Hepatocyte (in vitro differentiated cells): Measurements from ENCODE around the gene IL2RA.

Experiments
- EZH2 ChIP-seq: fragments of 200-600 bp; sonication (generic); IDR thresholded peaks from 2 replicates; pipeline ENCODE4 v1.6.1; 2016; ENCODE audit warnings: antibody characterized with exemption, mild to moderate bottlenecking, borderline replicate concordance
- TF ChIP-seq, protein P1 (sequence below): fragments of 200-600 bp; sonication (generic); IDR thresholded peaks from 2 replicates; pipeline ENCODE4 v1.5.1; 2016; ENCODE audit warnings: antibody characterized with exemption, mild to moderate bottlenecking; ENCODE audit not compliant: poor library complexity

DNA sequence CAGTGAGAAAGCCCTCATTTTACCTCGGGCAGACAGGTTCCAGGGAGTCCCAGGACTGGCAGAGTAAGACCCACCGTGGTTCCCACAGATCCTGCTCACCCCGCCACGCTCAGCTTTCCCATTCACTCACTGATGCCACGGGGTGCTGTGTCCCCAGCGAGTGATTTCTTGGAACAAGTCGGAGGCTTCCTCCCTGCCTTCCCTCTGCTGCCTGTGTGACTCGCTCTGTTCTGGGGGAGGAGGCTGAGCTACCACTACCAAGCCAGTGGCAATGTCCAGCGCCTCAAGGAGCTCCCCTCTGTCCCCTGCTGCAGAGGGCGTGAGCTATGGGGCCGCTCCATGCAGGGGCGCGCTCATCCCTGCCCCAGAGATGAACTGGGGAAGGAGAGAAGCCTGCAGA, 97.4 kb downstream of the IL2RA start:
- TF ChIP-seq, protein P1, sequence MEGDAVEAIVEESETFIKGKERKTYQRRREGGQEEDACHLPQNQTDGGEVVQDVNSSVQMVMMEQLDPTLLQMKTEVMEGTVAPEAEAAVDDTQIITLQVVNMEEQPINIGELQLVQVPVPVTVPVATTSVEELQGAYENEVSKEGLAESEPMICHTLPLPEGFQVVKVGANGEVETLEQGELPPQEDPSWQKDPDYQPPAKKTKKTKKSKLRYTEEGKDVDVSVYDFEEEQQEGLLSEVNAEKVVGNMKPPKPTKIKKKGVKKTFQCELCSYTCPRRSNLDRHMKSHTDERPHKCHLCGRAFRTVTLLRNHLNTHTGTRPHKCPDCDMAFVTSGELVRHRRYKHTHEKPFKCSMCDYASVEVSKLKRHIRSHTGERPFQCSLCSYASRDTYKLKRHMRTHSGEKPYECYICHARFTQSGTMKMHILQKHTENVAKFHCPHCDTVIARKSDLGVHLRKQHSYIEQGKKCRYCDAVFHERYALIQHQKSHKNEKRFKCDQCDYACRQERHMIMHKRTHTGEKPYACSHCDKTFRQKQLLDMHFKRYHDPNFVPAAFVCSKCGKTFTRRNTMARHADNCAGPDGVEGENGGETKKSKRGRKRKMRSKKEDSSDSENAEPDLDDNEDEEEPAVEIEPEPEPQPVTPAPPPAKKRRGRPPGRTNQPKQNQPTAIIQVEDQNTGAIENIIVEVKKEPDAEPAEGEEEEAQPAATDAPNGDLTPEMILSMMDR, result no peak
- no peak for TF ChIP-seq EZH2
